Measurements from ENCODE around the gene PACSIN1. TPM values are rescaled to one million over a fixed set of nuclear protein-coding genes. Genes with fewer than 3 reads are reported as not detected.

PACSIN1 gene
- total and polyA plus RNA-seq, 10 of the 15 experiments (the other 5 are each of a cell fraction or from before 2014, with no cell fraction given) = 0.50 to 9.4 (median 2.8) TPM

GRCh38 chr6:34490390-34491090, 24.7 kb downstream of the PACSIN1 start:
- peaks cover under 1% of the 10 kb centered on the region for H3K4me1 ChIP-seq (ENCODE audit: control insufficient read depth, insufficient read depth, low read length)
- FAIRE-seq (no peak), ATAC-seq (no peak), DNase-seq (ENCODE audit: low read depth, low spot score) (no peak)
- ChIA-PET RAD21 (ENCODE audit: unreplicated experiment) (interaction anchor here (1.3 kb wide), 1 partner anchor 22 kb away, joined by 3 read pairs; no protein-coding TSS in a partner anchor), POLR2A (interaction anchor here (0.5 kb wide), 1 partner anchor 107 kb away, joined by 3 read pairs; no protein-coding TSS in a partner anchor), SMC1A (ENCODE audit: uncharacterized antibody, unreplicated experiment) (interaction anchor here (0.6 to 1.1 kb wide), 2 partner anchors 22 to 31 kb away, joined by 3 to 5 read pairs; no protein-coding TSS in a partner anchor), CTCF (interaction anchor here (1.9 kb wide), 1 partner anchor 31 kb away, joined by 10 read pairs; no protein-coding TSS in a partner anchor)
- no peak overlapping the region for H3K4me2 ChIP-seq (ENCODE audit: control insufficient read depth, insufficient read depth)
- intact Hi-C loops (cut with micrococcal nuclease; ENCODE audit: unreplicated experiment) (no loop called here), in situ Hi-C loops (cut with MboI) (no loop called here)
- no peak overlapping the region for H3K27ac ChIP-seq (ENCODE audit: control insufficient read depth, insufficient read depth)
- H4K20me1 ChIP-seq (ENCODE audit: control insufficient read depth, insufficient read depth) = no peaks in the 10 kb centered on the region
- H3K9ac ChIP-seq (ENCODE audit: control insufficient read depth, insufficient read depth, low read length) = no peak overlapping the region
- whole genome bisulfite sequencing (ENCODE audit: insufficient coverage, insufficient replicate concordance, low lambda C conversion rate, missing lambda C conversion rate) = 54% methylated on average over 20 of the region's 20 CpGs
- no peaks in the 10 kb centered on the region for H3K27me3 ChIP-seq (replicated peaks in 1 of 2; ENCODE audit: control insufficient read depth in 2 of 2, insufficient read depth in 2 of 2, low read length in 1 of 2)
- no peaks in the 10 kb centered on the region for H3K36me3 ChIP-seq (ENCODE audit: control insufficient read depth in 2 of 2, insufficient read depth in 2 of 2, low read length in 1 of 2)
- no TSS peak for BruUV-seq (replicated peaks)
- no peak overlapping the region for H2AFZ ChIP-seq (ENCODE audit: control insufficient read depth, low read depth, low read length)
- H3K9me3 ChIP-seq (replicated peaks; ENCODE audit: control insufficient read depth, insufficient read depth, low read length) = no peaks in the 10 kb centered on the region
- TF ChIP-seq SP1 (IDR thresholded peaks at IDR 0.05; ENCODE audit: low read depth, low read length) = no peak
- H3K4me3 ChIP-seq = no peak overlapping the region
- H3K79me2 ChIP-seq (ENCODE audit: control insufficient read depth, insufficient read depth, low read length) = no peaks in the 10 kb centered on the region

GRCh38 chr6:34491091-34491430, 25.2 kb downstream of the PACSIN1 start:
- SMC1A ChIA-PET (ENCODE audit: uncharacterized antibody, unreplicated experiment) = interaction anchor here (1.1 kb wide), 1 partner anchor 31 kb away, joined by 5 read pairs; no protein-coding TSS in a partner anchor
- RAD21 ChIA-PET (ENCODE audit: unreplicated experiment) = no interaction called here
- Histone ChIP-seq H4K20me1 (ENCODE audit: control insufficient read depth, insufficient read depth) (no peaks in the 10 kb centered on the region), H2AFZ (ENCODE audit: control insufficient read depth, low read depth, low read length) (no peak overlapping the region), H3K27ac (ENCODE audit: control insufficient read depth, insufficient read depth) (no peak overlapping the region), H3K36me3 (ENCODE audit: control insufficient read depth in 2 of 2, insufficient read depth in 2 of 2, low read length in 1 of 2) (no peaks in the 10 kb centered on the region), H3K4me3 (no peak overlapping the region), H3K79me2 (ENCODE audit: control insufficient read depth, insufficient read depth, low read length) (no peaks in the 10 kb centered on the region), H3K4me1 (ENCODE audit: control insufficient read depth, insufficient read depth, low read length) (no peaks in the 10 kb centered on the region), H3K9me3 (replicated peaks; ENCODE audit: control insufficient read depth, insufficient read depth, low read length) (no peaks in the 10 kb centered on the region), H3K9ac (ENCODE audit: control insufficient read depth, insufficient read depth, low read length) (no peak overlapping the region), H3K27me3 (replicated peaks in 1 of 2; ENCODE audit: control insufficient read depth in 2 of 2, insufficient read depth in 2 of 2, low read length in 1 of 2) (no peaks in the 10 kb centered on the region), H3K4me2 (ENCODE audit: control insufficient read depth, insufficient read depth) (no peak overlapping the region)
- CTCF ChIA-PET = interaction anchor here (1.9 kb wide), 1 partner anchor 31 kb away, joined by 10 read pairs; no protein-coding TSS in a partner anchor
- POLR2A ChIA-PET = interaction anchor here (0.5 kb wide), 1 partner anchor 8 kb away, joined by 4 read pairs; no protein-coding TSS in a partner anchor
- intact Hi-C loops (cut with micrococcal nuclease; ENCODE audit: unreplicated experiment) = no loop called here
- no peak for FAIRE-seq
- WGBS (ENCODE audit: insufficient coverage, insufficient replicate concordance, low lambda C conversion rate, missing lambda C conversion rate) = 65% methylated on average over 10 of the region's 10 CpGs
- no peak for TF ChIP-seq YBX1 (IDR thresholded peaks at IDR 0.05)
- TF ChIP-seq SUZ12 (IDR thresholded peaks at IDR 0.05; ENCODE audit: unreplicated experiment) = no peak
- no peak for TF ChIP-seq NFYB (IDR thresholded peaks at IDR 0.05; ENCODE audit: insufficient read depth, low read depth, low read length)
- no peak for TF ChIP-seq ZNF592 (IDR thresholded peaks at IDR 0.05)
- no peak for TF ChIP-seq JUNB (IDR thresholded peaks at IDR 0.05)
- TF ChIP-seq SMARCA5 (IDR thresholded peaks at IDR 0.05) = no peak
- no peak for TF ChIP-seq NFIC (IDR thresholded peaks at IDR 0.05; ENCODE audit: low read depth, low read length)
- no peak for TF ChIP-seq TCF3 (IDR thresholded peaks at IDR 0.05; ENCODE audit: borderline replicate concordance, insufficient read depth, low read depth, low read length)
- TF ChIP-seq CBX5 (IDR thresholded peaks at IDR 0.05; ENCODE audit: low read depth) = no peak
- no peak for TF ChIP-seq CREB1 (IDR thresholded peaks at IDR 0.05; ENCODE audit: low read depth)
- no peak for TF ChIP-seq MTA2 (IDR thresholded peaks at IDR 0.05; ENCODE audit: low read depth)
- TF ChIP-seq CHD2 (IDR thresholded peaks at IDR 0.05; ENCODE audit: borderline replicate concordance, low read depth, low read length) = no peak
- TF ChIP-seq STAT3 (IDR thresholded peaks at IDR 0.05; ENCODE audit: low read depth, low read length) = no peak
- in situ Hi-C loops (cut with MboI) = no loop called here
- ATAC-seq = no peak
- no TSS peak for BruUV-seq (replicated peaks)
- no peak for DNase-seq (ENCODE audit: low read depth, low spot score)

Data from GM12878 (cell line).